ENCODE data around the gene KLHDC7B.
"Not testable (repeated sequence)": the region's sequence is repeated elsewhere in the genome, so short reads cannot be mapped to it uniquely, and the experiment has no call there.

The KLHDC7B gene

DNA sequence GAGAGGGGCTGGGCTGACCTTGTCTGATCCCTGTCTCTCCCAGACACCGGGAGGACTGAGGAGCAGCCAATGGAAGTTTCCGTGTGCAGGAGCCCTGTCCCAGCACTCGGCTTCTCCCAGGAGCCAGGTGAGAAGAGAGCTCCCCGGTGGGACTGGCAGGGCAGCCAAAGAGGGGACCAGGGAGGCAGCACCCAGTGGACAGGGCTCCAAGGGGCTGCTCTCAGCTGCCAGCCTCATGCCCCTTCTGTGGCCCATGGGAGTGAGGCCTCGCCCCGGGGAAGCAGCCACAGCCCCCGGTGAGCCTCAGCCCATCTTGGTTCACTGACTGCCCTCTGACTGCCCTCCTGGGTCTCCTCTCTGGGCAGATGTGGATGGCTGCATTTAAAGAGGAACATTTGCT, 27.1 kb upstream of the KLHDC7B start:
- DNase-seq = no peak

DNA sequence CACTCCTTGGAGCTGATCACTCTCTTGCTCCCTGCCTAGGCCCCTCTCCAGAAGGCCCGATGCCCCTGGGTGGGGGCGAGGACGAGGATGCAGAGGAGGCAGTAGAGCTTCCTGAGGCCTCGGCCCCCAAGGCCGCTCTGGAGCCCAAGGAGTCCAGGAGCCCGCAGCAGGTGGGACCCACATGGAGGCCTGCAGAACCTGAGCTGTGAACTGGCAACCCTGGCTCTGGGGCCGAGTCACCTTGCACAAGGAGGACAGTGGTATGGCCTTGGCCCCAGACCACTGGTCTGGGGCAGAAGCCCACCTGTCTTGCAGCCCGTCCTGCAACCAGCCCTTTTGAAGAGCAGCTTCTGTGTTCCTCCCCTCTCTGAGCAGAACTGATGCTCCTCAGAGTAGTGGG, 26.5 kb upstream of the KLHDC7B start:
- no peak for DNase-seq

DNA sequence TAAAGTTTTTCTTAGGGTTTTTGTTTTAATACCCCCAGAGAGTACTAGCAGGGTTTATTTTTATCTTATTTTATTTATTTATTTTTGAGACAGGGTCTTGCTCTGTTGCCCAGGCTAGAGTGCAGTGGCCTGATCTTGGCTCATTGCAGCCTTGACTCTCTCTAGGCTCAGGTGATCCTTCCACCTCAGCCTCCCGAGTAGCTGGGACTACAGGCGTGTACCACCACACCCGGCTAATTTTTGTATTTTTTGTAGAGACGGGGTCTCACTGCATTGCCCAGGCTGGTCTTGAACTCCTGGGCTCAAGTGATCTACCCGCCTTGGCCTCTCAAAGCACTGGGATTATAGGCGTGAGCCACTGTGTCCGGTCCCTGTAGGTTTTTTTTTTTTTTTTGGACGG, 25.5 kb upstream of the KLHDC7B start:
- DNase-seq = not testable (repeated sequence)

DNA sequence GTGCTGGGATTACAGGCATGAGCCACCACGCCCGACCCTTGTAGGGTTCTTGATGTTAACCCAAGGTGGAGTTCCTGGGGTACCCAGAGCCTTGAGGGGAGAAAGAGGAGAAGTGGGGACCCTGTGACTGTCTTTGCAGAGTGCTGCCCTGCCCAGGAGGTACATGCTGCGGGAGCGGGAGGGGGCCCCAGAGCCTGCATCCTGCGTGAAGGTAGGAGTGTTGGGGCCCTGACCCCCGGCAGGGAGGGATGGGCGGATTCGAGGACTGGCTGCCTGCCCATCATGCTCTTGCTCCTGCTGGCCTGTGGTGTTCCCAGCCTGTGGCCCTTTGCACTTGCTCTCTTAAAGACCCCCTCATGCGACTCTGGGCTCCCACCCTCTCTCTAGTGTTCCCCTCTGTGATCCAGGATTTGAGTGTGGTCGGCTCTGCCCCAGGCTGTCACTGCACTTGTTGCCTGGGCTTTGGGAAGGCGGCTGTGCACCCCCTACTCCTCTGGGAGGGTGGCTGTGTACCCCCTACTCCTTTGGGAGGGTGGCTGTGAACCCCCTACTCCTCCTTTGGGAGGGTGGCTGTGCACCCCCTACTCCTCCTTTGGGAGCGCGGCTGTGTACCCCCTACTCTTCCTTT, 24.8 kb upstream of the KLHDC7B start:
- no peak for DNase-seq

DNA sequence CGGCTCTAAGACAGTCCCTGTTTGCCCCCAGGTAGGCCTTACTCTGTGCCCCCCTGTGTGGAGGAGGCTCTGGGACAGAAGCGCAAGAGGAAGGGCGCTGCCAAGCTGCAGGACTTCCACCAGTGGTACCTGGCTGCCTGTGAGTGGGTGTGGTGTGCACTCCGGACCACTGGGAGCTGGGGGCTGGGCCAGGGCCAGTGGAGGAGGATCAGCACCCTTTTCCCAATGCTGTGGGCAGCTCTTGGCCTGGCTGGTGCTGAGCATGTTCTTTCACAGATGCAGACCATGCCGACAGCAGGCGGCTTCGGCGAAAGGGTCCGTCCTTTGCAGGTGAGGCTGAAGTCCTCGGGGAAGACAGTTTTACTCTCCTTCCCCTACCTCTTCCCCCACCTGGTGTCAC, 24.0 kb upstream of the KLHDC7B start:
- no peak for DNase-seq

DNA sequence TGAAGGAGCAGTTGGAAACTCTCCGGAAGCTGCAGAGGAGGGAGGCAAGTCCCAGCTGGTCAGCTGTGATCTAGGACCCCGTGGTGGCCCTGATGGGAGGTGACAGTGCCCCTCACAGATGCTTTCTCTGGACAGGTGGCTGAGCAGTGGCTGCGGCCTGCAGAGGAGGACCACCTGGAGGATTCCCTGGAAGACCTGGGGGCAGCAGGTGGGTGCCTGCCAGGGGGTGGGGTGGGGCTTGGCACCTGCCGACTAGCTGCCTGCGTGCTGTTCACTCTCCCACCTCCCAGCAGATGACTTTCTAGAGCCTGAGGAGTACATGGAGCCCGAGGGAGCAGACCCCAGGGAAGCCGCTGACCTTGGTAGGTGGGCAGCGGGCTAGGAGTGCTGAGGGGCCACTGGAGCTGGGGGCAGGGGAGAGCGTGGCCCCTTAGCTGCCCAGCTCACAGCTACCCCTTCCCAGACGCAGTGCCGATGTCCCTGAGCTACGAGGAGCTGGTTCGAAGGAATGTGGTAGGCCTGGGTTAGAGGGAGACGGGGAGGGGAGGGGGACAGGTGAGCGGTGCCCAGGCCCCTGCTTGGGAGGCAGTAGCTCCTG, 23.4 kb upstream of the KLHDC7B start:
- no peak for DNase-seq

DNA sequence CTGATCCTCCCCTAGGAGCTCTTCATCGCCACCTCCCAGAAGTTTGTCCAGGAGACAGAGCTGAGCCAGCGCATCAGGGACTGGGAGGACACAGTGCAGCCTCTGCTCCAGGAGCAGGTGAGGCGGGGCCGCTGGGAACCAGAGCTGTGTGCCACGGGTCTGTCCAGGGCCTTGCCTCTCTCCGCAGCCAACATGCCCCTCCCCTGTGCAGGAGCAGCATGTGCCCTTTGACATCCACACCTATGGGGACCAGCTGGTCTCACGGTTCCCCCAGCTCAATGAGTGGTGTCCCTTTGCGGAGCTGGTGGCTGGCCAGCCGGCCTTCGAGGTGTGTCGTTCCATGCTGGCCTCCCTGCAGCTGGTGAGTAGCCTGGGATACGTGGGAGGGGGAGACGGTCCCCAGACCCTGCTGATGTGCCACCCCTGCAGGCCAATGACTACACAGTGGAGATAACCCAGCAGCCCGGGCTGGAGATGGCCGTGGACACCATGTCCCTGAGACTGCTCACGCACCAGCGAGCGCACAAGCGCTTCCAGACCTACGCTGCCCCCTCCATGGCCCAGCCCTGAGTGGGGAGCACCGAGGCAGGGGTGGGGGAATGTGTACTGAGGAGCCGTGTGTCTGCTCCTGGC, 22.8 kb upstream of the KLHDC7B start:
- DNase-seq = no peak

DNA sequence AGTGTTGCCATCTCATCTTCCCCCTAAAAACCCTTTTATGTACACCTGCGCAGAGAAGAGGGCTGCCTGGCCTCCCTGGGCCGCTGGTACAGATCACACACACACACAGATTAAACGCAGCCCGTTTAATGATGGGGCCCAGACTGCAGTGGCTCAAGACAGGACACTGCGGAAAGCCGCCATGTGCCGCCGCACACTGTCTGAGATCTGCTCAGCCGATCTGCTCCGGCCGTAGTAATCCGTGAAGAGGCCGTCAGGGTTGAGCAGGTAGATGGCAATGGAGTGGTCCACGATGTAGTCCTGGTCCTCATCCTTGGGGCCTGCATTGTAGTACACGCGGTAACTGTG, 22.3 kb upstream of the KLHDC7B start:
- no peak for DNase-seq

DNA sequence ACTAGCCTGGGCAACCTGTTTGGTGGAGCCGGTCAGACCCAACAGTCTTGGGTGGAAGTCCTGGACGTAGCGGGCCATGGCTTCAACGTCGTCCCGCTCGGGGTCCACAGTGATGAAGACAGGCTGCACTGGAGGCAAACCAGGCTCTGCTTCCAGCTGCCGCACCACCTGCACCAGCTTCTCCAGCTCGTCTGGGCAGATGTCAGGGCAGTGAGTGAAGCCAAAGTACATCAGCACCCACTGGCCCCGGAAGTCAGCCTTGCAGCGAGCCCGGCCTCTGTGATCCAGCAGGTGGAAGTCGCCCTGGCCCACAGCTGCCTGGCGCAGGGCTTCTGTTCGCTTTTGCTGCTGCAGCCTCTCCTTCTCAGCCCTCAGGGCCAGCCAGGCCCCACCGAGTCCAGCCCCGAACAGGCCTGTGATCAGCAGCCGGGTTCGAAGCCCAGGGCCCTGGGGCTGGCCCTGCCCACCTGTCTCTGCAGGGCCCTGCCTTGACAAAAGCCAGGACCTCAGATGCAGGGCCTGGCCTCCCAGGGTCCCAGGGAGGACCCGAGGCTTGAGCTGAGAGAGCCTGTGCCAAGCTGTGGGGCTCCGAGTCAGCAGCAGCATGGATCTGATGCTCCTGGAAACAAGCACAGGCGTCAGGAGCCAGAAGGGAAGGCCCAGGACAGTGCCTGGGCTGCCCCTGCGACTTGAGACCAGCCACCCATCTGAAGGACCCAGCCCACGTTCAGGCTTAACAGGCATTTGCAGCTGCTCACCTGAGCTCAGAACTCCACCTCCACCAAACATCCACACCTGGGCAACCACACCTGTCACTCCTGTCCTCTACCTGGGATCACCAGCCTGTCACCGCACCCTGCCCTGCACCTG, 21.7 kb upstream of the KLHDC7B start:
- DNase-seq = no peak

DNA sequence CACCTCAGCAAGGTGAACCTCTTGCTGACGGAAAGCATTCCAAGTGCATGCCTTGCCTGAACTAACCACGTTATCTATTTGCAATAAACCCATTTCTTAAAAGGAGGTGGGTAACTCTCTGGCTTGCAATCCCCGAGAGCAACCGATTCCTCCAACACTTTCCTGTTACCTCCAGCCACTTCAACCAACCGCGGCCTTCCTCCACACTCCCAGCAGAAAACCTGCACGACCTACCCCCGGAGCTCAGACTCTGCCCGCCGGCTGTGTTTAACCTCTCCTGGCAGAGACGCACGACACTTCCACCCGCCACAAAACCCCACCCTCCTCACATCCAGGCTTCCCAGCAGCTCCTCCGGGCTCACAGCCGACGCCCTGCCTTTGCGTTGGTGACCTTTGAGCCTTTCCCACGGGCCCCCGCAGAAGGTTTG, 21.0 kb upstream of the KLHDC7B start:
- peak; percentile 46 for DNase-seq

DNA sequence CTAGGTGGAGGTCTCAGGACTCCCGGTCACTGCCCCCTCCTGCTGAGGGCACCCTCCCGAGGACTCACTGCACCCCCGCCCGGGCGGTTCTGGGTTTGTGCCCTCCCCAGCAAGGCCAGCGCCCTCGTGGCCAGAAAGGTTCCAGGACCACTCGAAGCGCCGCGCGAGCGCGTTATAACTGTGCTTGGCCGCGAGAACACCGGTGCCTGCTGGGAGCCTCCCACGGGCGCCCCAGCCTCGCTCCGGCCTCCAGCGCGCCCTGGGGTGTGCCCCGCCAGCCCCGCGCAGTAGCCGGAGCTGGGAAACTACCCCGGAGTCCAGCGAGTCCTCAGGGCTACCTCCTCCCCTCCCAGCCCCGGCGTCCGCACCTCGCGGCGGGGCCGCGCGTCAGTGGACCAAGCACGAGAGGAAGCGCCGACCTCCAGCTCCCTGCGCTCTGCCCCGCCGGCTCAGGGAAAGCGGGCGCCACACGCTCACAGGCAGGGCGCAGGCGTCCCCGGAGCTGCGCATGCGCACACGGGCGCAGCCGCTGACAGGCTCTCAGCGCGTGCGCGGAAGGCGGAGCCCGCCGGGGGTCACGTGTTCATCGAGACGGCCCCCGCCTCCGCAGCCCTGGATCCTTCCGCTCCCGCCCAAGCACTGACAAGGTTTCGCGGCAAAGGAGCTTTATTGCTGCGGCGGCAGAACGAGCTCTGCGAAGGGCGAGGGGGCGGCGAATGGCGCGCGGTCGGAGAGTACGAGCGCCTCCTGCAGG, 20.4 kb upstream of the KLHDC7B start, which contains the start of gene SCO2:
Gene SCO2, minus strand, starts transcription at position 495 of the 754 bp plus-strand sequence. CDS start 1,187 bp downstream, outside the sequence.
- DNase-seq = peak; percentile 92

DNA sequence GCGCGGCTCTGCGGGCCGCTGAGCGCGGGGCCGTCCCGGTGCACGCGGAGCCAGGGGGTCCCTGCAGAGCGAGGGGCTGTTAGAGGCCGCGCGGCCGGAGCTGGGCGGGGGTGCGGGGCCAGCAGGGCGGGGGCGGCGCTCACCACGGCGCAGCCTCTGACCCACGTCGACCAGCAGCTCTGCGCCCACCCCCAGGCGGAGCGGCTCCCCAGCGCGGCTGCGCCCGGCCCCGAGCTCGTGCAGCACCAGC, 19.9 kb upstream of the KLHDC7B start:
- no peak for DNase-seq

DNA sequence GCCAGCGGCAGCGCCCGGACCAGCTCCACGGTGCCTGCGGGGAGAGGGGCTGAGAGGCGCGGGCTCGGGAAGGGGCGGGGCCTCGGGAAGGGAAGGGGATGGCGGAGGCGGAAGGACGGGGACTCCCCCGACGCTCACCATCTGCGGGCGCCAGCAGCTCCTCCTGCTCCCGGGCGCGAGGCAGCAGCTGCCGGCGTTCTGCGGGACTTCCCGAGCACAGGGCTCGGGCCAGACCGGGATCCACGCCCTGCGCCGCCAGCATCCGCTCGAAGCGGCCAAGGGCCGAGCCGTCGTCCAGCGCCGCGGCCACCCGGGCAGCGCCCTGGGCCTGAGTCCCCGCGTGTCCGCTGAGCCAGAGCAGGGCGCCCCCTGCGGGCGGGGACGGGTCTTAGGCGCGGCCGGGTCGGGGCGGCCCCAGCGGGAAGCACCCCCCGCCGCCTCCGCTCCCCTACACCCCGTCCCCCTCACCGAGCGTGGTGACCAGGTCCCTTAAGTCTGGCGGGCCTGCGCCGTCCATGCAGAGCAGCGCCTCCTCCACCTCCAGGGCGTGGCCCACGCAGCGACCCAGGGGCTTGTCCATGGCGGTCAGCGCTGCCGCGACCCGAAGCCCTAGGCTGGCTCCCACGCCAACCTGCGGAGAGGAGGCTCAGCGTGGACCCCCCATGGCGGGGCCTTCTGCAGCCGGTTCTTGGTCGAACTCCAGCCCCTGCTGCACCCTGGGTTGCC, 19.4 kb upstream of the KLHDC7B start:
- peak; percentile 62 for DNase-seq

DNA sequence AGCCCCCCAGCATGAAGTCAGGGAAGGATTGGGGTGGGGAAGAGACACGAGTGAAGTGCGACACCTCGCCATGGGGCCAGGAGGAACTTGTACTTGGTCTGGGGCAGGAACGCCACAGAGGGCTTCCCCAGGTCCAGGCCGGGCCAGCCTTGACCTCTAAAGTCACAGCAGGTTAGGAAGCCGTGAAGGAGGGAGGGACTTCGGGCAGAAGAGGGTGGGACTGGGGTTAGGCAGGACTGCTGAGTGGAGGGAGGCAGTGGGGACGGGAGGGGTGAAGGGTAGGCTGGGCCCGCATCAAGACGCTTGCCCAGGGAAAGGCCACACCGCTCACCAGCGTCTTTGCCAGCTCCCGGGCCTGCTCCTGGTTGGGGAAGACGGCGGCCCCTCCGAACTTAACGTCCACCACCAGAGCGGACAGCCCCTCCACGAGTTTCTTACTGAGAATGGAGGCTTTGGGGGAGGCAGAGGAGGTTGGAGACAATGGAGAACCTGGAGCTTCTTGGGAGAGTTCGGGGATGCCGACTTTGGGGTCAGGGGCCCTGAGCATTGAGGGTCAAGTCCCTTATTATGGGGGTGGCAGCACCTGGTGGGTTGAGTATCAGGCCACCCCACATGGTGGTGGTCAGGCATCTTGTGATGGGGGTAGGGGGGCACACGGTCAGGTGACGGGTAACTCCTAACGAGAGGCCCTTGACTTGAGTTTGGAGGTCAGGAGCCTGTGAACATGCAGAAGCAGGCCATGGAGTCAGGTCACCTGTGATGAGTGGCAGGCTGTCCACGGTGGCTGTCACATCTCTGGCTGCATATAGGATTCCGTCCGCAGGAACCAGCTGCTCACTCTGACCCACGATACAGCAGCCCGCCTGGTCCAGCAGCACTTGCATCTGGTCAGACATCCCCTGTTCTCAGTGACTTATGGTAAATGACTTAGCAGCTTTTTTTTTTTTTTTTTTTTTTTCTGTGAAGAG, 18.6 kb upstream of the KLHDC7B start:
- no peak for DNase-seq

DNA sequence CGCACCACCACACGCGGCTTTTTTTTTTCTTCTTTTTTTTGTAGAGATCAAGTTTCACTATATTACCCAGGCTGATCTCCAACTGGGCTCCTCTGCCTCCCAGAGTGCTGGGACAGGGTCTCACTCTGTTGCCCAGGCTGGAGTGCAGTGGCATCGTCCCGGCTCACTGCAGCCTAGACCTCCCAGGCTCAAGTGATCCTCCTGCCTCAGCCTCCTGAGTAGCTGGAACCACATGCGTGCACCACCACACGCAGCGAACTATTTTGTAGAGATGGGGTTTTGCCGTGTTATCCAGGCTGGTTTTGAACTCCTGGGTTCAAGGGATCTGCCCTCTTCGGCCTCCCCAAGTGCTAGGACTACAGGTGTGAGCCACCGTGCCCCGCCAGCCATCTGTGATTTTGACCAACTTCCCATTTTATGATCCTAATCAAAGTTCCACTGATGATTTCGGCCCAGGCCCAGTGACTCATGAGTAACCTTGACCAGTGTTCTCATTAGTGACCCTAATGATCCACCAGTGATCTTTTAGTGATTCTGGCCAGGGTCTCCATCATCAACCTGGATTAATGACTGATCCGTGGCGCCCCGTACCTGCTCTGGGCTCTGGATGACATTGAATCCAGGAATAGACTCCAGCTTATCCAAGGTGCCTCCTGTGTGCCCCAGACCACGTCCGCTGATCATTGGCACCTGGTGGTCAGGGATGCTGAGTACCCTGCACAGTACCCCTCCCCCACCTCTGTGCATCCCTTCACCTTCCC, 17.6 kb upstream of the KLHDC7B start:
- DNase-seq = no peak

DNA sequence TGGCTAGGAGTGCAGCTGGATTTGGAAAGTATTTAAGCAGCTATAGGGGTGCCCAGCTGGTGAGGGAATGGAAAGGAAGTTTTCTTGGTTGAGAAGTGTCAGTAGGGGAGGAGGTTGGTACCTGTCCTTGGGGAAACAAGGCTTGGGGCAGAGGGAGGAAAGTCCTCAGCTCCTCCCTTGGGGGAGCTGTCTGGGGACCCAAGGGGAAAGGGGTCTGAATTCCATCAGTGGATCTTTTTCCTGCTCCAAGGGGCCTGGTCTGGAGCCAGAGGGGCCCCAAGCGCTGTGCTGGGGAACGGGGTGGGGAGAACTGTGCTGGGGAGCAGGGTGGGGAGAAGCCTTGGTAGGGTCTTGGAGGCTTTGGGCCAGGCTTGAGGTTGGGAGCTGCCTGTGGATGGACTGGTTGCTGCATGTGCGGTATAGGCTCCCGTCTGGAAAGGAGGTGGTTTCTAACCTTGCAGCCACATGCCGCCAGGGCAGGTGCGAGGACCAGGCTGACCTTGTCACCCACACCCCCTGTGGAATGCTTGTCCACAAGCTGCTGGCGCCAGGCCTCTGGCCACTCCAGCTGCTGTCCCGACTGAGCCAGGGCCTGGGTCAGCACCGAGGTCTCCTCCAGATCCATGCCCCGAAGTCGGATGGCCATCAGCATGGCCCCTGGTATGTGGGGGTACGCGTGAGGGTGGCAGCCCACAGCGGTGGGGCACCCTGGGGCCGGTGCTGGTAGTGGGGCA, 16.9 kb upstream of the KLHDC7B start:
- no peak for DNase-seq

DNA sequence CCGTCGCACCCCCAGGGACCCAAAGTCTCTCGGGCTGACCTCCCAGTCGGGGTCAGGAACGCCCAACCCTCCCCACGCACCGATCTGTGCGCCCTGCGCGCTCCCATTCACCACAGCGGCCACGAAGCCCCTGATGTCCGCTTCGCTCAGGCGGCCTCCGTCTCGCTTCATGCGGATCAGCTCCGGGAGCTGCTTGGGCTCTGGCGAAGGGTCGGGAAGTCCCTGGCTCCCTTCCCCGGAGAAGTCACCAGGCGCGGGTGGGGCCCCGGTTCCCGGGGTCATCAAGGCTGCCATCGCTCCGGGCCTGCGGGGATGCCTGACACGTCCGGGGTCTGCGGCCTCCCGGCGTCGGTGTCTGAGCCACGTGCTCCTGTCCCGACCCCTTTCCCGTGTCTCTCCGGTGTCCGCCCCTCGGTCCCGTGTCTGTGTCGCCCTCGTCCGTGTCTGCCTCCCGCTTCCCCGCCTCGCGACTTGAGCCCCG, 16.2 kb upstream of the KLHDC7B start:
- DNase-seq = no peak

DNA sequence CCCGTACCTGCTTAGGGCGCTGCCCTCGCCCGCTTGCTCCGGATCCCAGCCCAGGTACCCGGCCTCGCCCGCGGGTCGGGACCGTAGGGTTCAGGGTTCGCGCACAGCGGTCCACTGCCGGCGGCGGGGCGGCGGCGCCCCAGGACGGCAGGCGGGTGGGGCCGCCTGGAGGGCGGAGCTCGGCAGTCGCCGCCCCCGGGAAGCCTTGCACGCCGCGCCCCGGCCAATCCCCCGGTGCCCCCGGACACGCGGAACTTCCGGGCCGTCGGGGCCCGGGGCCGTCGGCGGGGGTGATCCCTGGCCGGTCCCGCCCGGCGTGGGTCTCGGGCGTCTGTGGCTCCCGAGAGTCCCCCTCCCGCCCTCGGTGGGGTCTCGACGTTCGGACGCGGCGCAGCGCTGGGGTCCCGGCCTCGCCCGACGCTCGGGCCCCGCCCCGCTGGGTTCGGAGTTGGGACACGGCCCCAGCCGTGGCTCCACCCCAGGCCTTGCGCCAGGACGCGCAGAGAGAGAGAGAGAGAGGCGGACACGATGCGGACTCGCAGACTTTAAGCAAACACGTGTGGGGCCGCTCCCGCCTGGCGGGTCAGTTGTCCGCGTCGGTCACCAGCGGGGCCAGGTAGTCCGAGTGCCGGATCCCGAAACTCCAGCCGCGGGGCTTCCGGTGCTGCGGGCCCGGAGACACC, 15.7 kb upstream of the KLHDC7B start, which contains the start of gene TYMP:
Gene TYMP, minus strand, starts transcription at position 116 of the 683 bp plus-strand sequence. CDS start 303 bp downstream, outside the sequence.
- no peak for DNase-seq

DNA sequence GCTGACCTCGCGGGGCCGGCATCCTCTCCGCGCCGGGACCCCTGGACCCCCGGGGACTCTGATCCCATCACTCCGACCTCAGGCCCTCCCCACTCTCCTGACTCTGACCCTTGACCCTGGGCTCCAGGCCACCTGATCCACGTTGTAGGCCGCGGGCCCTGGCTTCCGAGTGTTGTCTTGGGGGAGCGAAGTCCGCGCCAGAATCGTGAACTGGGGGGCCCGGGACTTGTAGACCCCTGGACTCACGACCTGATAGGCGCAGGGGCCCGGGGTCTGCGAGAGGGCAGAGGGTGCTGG, 15.2 kb upstream of the KLHDC7B start:
- DNase-seq = no peak

Measured in NCI-H1105 treated with DMSO at 0.1 percent for 48 hours (cell line).